C4-2B (cell line): ENCODE measurements around the gene TMEM255A.

ENCODE experiments used
- H3K27ac ChIP-seq: fragments of 450-650 bp; 2 replicates; pipeline ENCODE4 v1.5.1; 2017
- ZFX ChIP-seq: fragments of 450-650 bp; IDR thresholded peaks from 2 replicates; pipeline ENCODE4 v1.6.1; 2017
- TF ChIP-seq, protein P1 (sequence below): fragments of 450-650 bp; conservative IDR thresholded peaks from 2 replicates; pipeline ENCODE4 v1.5.1; 2017; ENCODE audit warnings: mild to moderate bottlenecking

Gene TMEM255A

GRCh38 chrX:120269373-120270035 is 41.8 kb downstream of the TMEM255A start:
- no peak for TF ChIP-seq ZFX
- TF ChIP-seq, protein P1, sequence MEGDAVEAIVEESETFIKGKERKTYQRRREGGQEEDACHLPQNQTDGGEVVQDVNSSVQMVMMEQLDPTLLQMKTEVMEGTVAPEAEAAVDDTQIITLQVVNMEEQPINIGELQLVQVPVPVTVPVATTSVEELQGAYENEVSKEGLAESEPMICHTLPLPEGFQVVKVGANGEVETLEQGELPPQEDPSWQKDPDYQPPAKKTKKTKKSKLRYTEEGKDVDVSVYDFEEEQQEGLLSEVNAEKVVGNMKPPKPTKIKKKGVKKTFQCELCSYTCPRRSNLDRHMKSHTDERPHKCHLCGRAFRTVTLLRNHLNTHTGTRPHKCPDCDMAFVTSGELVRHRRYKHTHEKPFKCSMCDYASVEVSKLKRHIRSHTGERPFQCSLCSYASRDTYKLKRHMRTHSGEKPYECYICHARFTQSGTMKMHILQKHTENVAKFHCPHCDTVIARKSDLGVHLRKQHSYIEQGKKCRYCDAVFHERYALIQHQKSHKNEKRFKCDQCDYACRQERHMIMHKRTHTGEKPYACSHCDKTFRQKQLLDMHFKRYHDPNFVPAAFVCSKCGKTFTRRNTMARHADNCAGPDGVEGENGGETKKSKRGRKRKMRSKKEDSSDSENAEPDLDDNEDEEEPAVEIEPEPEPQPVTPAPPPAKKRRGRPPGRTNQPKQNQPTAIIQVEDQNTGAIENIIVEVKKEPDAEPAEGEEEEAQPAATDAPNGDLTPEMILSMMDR = no peak

DNA sequence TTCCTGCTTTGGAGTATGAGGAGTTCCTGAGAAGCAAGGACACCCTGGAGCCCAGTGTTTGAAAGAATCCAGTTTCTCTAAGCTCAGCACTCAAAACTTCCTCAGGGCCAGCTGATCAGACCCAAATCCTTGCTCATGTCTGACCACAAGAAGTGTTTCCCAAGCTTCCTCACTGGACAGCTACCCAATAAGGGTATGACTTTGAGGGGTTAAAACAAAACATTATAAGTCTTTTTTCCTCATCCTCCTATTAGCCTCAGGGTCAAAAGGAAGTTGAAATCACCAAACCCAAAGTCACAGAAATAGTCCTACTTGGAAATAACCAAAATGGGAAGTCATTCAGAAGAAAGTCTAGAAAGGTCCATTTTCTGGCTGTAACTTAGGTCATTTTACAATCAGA is 46.9 kb downstream of the TMEM255A start:
- TF ChIP-seq, protein P1 = no peak
- no peak for TF ChIP-seq ZFX

More at GRCh38 chrX:120269373-120270035, 41.8 kb downstream of the TMEM255A start:
- H3K27ac ChIP-seq = no peak overlapping the region

DNA sequence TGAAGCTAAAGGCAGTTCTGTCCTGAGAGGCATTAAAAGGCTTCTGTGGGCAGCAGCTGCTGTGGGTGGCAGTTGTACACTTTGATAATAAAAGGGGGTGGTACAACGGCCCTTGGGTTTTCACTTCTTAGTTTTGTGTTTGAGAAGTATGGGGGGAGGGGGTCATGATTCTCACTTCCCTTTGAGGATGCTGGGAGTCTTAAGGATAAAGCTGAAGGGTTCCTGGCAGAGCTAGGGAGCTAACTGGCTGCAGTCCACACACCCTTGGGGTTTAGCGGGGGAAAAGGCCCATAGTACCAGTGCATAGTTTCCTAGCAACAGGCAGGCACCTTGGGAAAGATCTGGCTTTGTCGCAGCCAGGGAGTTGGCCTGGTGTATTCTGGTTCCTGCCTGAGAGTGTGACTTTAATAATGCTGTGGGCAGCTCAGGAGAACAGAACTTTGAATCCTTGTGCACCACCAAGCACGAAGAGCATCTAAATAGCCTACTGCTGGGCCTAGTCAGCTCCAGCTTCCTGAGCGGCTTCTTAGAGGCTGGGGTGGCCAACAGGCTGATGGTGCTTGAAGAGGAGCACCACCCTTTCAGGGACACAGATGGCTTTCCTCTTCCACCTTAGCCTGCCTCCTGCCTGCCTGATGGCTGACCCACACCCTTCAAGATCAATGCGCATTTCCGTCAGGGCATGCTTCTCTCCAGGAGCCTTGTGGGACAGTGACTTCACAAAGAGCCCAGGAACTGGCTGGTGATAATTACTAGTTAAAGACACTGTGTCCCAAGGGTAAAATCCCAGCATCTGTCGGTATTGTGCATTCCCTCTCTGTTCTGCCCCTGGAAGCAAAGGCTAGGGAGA is 48.2 kb downstream of the TMEM255A start:
- H3K27ac ChIP-seq = no peak overlapping the region
- TF ChIP-seq, protein P1 = no peak
- no peak for TF ChIP-seq ZFX

More for the DNA sequence above, 46.9 kb downstream of the TMEM255A start:
- no peak overlapping the region for H3K27ac ChIP-seq

GRCh38 chrX:120260369-120260768 is 50.9 kb downstream of the TMEM255A start:
- no peak overlapping the region for H3K27ac ChIP-seq
- no peak for TF ChIP-seq ZFX
- TF ChIP-seq, protein P1 = no peak

GRCh38 chrX:120253784-120254183 is 57.5 kb downstream of the TMEM255A start:
- TF ChIP-seq ZFX = no peak
- TF ChIP-seq, protein P1 = no peak
- H3K27ac ChIP-seq = no peak overlapping the region

DNA sequence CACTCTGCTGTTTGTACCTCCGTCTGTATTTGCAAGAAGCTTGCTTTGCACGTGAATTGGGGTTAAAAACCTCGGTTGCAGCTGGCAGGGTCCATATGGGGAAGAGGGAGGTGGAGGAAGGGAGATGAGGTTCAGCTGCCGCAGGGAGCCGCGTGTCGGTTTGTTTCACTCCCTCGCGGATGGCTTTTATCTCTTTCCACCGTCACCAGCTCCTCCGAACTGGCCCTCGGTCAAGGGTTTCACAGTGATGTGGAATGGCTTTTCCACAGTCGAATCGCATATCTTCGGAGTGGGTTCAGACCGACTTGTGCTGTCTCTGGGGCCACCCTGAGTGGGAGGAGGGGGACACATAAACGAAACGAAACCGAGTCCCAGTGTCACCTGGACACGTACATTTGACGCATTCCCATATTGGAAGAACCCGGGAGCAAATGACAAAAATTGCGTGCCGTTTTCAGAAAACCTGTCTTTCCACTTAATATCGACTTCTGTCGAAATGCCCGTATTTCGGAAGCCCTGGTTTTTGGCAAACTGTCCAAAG is 59.7 kb downstream of the TMEM255A start:
- TF ChIP-seq, protein P1 = no peak
- no peak for TF ChIP-seq ZFX
- peak overlapping the region; percentile 97 for H3K27ac ChIP-seq
